ENCODE results near the gene PGC. TPM values are rescaled to one million over a fixed set of nuclear protein-coding genes. Genes with fewer than 3 reads are reported as not detected.
A peak's percentile ranks its signal among the peaks of the same experiment; 100 is the strongest.
"Not testable (repeated sequence)": the region's sequence is repeated elsewhere in the genome, so short reads cannot be mapped to it uniquely, and the experiment has no call there.

PGC gene
- total RNA-seq, 2 donors from 2014 or later, result not detected

GRCh38 chr6:41768545-41769308 lies 21.5 kb upstream of the PGC start:
- peak in 1 of 2 donors; percentile 19 for ATAC-seq
- Mint-ChIP-seq H3K27ac (no peak overlapping the region), H3K36me3 (no peaks in the 10 kb centered on the region), H3K9me3 (no peaks in the 10 kb centered on the region), H3K27me3 (no peaks in the 10 kb centered on the region), H3K4me1 (ENCODE audit: low read depth in 2 of 2) (peaks cover 0 to 8% of the 10 kb centered on the region in 2 donors), H3K4me3 (no peak overlapping the region)
- no peak for DNase-seq (ENCODE audit: low spot score)

GRCh38 chr6:41767112-41767833 lies 20.1 kb upstream of the PGC start:
- DNase-seq (ENCODE audit: low spot score), result no peak
- Mint-ChIP-seq H3K9me3 (no peaks in the 10 kb centered on the region), H3K4me1 (ENCODE audit: low read depth in 2 of 2) (peaks cover 0 to 8% of the 10 kb centered on the region in 2 donors), H3K36me3 (no peaks in the 10 kb centered on the region), H3K4me3 (no peak overlapping the region), H3K27ac (no peak overlapping the region), H3K27me3 (no peaks in the 10 kb centered on the region)
- no peak for ATAC-seq

GRCh38 chr6:41766043-41766664 lies 19.0 kb upstream of the PGC start:
- not testable (repeated sequence) for H3K27ac Mint-ChIP-seq; H3K27me3 Mint-ChIP-seq; H3K36me3 Mint-ChIP-seq; ATAC-seq; DNase-seq (ENCODE audit: low spot score); H3K4me3 Mint-ChIP-seq; H3K9me3 Mint-ChIP-seq; H3K4me1 Mint-ChIP-seq (ENCODE audit: low read depth in 2 of 2)

- no peak overlapping the region for H3K27ac Mint-ChIP-seq
- DNase-seq (ENCODE audit: low spot score) (no peak), ATAC-seq (no peak)
- H3K36me3 Mint-ChIP-seq, result no peaks in the 10 kb centered on the region
- H3K27me3 Mint-ChIP-seq, result no peaks in the 10 kb centered on the region
- H3K4me1 Mint-ChIP-seq (ENCODE audit: low read depth in 2 of 2), result peaks cover 0 to 4% of the 10 kb centered on the region in 2 donors
- H3K4me3 Mint-ChIP-seq, result no peak overlapping the region
- no peaks in the 10 kb centered on the region for H3K9me3 Mint-ChIP-seq
These were observed 16.3 kb upstream of the PGC start for GRCh38 chr6:41763470-41763869.

GRCh38 chr6:41759905-41760579 lies 12.8 kb upstream of the PGC start:
- Mint-ChIP-seq H3K36me3 (no peaks in the 10 kb centered on the region), H3K4me1 (ENCODE audit: low read depth in 2 of 2) (no peaks in the 10 kb centered on the region), H3K27ac (no peak overlapping the region), H3K27me3 (peaks cover 0 to 3% of the 10 kb centered on the region in 2 donors), H3K9me3 (no peaks in the 10 kb centered on the region), H3K4me3 (no peak overlapping the region)
- peak in 1 of 2 donors; percentile 37 for ATAC-seq
- DNase-seq (ENCODE audit: low spot score), result no peak

GRCh38 chr6:41759106-41759904 lies 12.1 kb upstream of the PGC start:
- Mint-ChIP-seq H3K36me3 (no peaks in the 10 kb centered on the region), H3K4me3 (no peak overlapping the region), H3K27ac (no peak overlapping the region), H3K27me3 (peaks cover 0 to 3% of the 10 kb centered on the region in 2 donors), H3K4me1 (ENCODE audit: low read depth in 2 of 2) (no peaks in the 10 kb centered on the region), H3K9me3 (no peaks in the 10 kb centered on the region)
- peak; percentile 7 to 29 for ATAC-seq
- DNase-seq (ENCODE audit: low spot score), result no peak

- Mint-ChIP-seq H3K36me3 (no peaks in the 10 kb centered on the region), H3K27ac (no peak overlapping the region), H3K27me3 (peaks cover 0 to 3% of the 10 kb centered on the region in 2 donors), H3K9me3 (no peaks in the 10 kb centered on the region), H3K4me3 (no peak overlapping the region), H3K4me1 (ENCODE audit: low read depth in 2 of 2) (no peaks in the 10 kb centered on the region)
- DNase-seq (ENCODE audit: low spot score), result no peak
- no peak for ATAC-seq
These were observed 11.4 kb upstream of the PGC start for GRCh38 chr6:41758641-41759035.

GRCh38 chr6:41757931-41758640 lies 10.9 kb upstream of the PGC start:
- no peaks in the 10 kb centered on the region for H3K9me3 Mint-ChIP-seq
- H3K4me3 Mint-ChIP-seq, result no peak overlapping the region
- ATAC-seq (no peak), DNase-seq (ENCODE audit: low spot score) (no peak)
- H3K27me3 Mint-ChIP-seq, result peaks cover 3 to 4% of the 10 kb centered on the region in 2 donors
- H3K36me3 Mint-ChIP-seq, result no peaks in the 10 kb centered on the region
- no peaks in the 10 kb centered on the region for H3K4me1 Mint-ChIP-seq (ENCODE audit: low read depth in 2 of 2)
- no peak overlapping the region for H3K27ac Mint-ChIP-seq

GRCh38 chr6:41757271-41757670 lies 10.1 kb upstream of the PGC start:
- Mint-ChIP-seq H3K4me1 (ENCODE audit: low read depth in 2 of 2) (no peaks in the 10 kb centered on the region), H3K27ac (no peak overlapping the region), H3K36me3 (no peaks in the 10 kb centered on the region), H3K4me3 (no peak overlapping the region), H3K27me3 (peaks cover 3 to 5% of the 10 kb centered on the region in 2 donors), H3K9me3 (no peaks in the 10 kb centered on the region)
- ATAC-seq (no peak), DNase-seq (ENCODE audit: low spot score) (no peak)

- H3K4me1 Mint-ChIP-seq (ENCODE audit: low read depth in 2 of 2), result no peaks in the 10 kb centered on the region
- ATAC-seq, result no peak
These were observed 9.2 kb upstream of the PGC start for GRCh38 chr6:41756354-41756753.

GRCh38 chr6:41755895-41756294 lies 8.7 kb upstream of the PGC start:
- DNase-seq (ENCODE audit: low spot score) (no peak), ATAC-seq (no peak)
- Mint-ChIP-seq H3K27ac (no peak overlapping the region), H3K27me3 (peaks cover 3 to 5% of the 10 kb centered on the region in 2 donors), H3K9me3 (no peaks in the 10 kb centered on the region), H3K36me3 (no peaks in the 10 kb centered on the region), H3K4me1 (ENCODE audit: low read depth in 2 of 2) (no peaks in the 10 kb centered on the region), H3K4me3 (no peak overlapping the region)

More at GRCh38 chr6:41756354-41756753, 9.2 kb upstream of the PGC start:
- Mint-ChIP-seq H3K9me3 (no peaks in the 10 kb centered on the region), H3K4me3 (no peak overlapping the region), H3K36me3 (no peaks in the 10 kb centered on the region), H3K27ac (no peak overlapping the region), H3K27me3 (peaks cover 3 to 5% of the 10 kb centered on the region in 2 donors)
- no peak for DNase-seq (ENCODE audit: low spot score)

GRCh38 chr6:41750374-41750773 lies 3.2 kb upstream of the PGC start:
- peaks cover 1 to 11% of the 10 kb centered on the region in 2 donors for H3K27me3 Mint-ChIP-seq
- H3K4me1 Mint-ChIP-seq (ENCODE audit: low read depth in 2 of 2), result no peaks in the 10 kb centered on the region
- no peaks in the 10 kb centered on the region for H3K36me3 Mint-ChIP-seq
- no peak overlapping the region for H3K4me3 Mint-ChIP-seq
- H3K27ac Mint-ChIP-seq, result no peak overlapping the region
- no peak for ATAC-seq
- no peak for DNase-seq (ENCODE audit: low spot score)
- no peaks in the 10 kb centered on the region for H3K9me3 Mint-ChIP-seq

All from natural killer cell treated with Interleukin-12 subunit alpha and Interleukin-12 subunit beta and Interleukin-15 and Interleukin-18, amount 100 ng/mL, for 72 hours (primary cell).